ENCODE results near the gene A2ML1.

DNA sequence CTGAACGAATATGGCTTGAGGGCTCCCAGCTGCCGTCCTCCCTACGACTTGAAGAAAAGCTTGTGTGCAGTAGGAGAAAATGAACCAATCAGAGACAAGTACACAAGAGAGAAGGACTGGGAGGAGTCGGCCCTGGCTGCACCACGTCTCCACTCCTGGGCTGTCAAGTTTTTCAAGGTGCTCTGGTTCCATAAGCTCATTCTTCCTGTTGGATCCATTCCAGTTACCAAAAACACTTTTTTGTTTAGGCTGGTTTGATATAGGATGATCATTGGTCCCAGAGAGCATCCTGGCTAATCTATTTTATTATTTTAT, 2.8 kb upstream of the A2ML1 start:
- no peak for TF ChIP-seq EZH2 (IDR thresholded peaks at IDR 0.05; ENCODE audit: insufficient read depth, poor library complexity, severe bottlenecking)
- no peak for TF ChIP-seq EZH2phosphoT487 (IDR thresholded peaks at IDR 0.05; ENCODE audit: insufficient read depth, low read depth)

Measured in GM23248 (cell line).